Breast epithelium (tissue), 3 donors: ENCODE measurements around the gene PNPLA1.

Experiments
- CTCF ChIP-seq, 3 donors: fragments of 450-650 bp; IDR thresholded peaks; one replicate each; pipeline ENCODE4 v1.5.1; 2016 to 2017; ENCODE audit warnings: antibody characterized with exemption in 3 of 3, mild to moderate bottlenecking in 3 of 3, moderate library complexity in 3 of 3
- POLR2A ChIP-seq: fragments of 450-650 bp; IDR thresholded peaks from one replicate; pipeline ENCODE4 v1.6.1; 2016; ENCODE audit warnings: antibody characterized with exemption, mild to moderate bottlenecking, moderate library complexity
- POLR2AphosphoS5 ChIP-seq, 3 donors: sonication (generic); formaldehyde crosslinking; IDR thresholded peaks; one replicate each; pipeline ENCODE4 v1.6.1; 2017; ENCODE audit warnings: antibody characterized with exemption in 3 of 3

GRCh38 chr6:36319821-36320220, 50.0 kb downstream of the PNPLA1 start:
- no peak for TF ChIP-seq CTCF (IDR thresholded peaks at IDR 0.05)
- no peak for TF ChIP-seq POLR2A
- no peak for TF ChIP-seq POLR2AphosphoS5 (IDR thresholded peaks at IDR 0.05)
